Activated naive CD4-positive, alpha-beta T cell (primary cell): Measurements from ENCODE around the gene PFKL.

Experiments
- DNase-seq, 4 experiments: peaks; one replicate each; lab custom pipeline; 2025; lab: John Stamatoyannopoulos, UW

PFKL gene

GRCh38 chr21:44312716-44313115, 12.9 kb downstream of the PFKL start:
- no peak for DNase-seq

- DNase-seq: no peak
Observed at GRCh38 chr21:44313451-44313850, 13.6 kb downstream of the PFKL start.

GRCh38 chr21:44314128-44314527, 14.3 kb downstream of the PFKL start:
- no peak for DNase-seq

GRCh38 chr21:44314561-44314960, 14.7 kb downstream of the PFKL start:
- no peak for DNase-seq

GRCh38 chr21:44315691-44316203, 15.9 kb downstream of the PFKL start:
- DNase-seq: no peak

GRCh38 chr21:44316277-44316900, 16.5 kb downstream of the PFKL start:
- no peak for DNase-seq

- no peak for DNase-seq
Observed at GRCh38 chr21:44317241-44317782, 17.5 kb downstream of the PFKL start.

GRCh38 chr21:44317871-44318270, 18.0 kb downstream of the PFKL start:
- DNase-seq: no peak

- DNase-seq: no peak
Observed at GRCh38 chr21:44318489-44319285, 18.8 kb downstream of the PFKL start.

GRCh38 chr21:44319407-44320065, 19.7 kb downstream of the PFKL start:
- DNase-seq: no peak

GRCh38 chr21:44320847-44321246, 21.0 kb downstream of the PFKL start:
- no peak for DNase-seq

GRCh38 chr21:44321846-44322450, 22.1 kb downstream of the PFKL start:
- DNase-seq: no peak

GRCh38 chr21:44322621-44323325, 22.9 kb downstream of the PFKL start:
- DNase-seq: no peak

GRCh38 chr21:44323591-44323990, 23.7 kb downstream of the PFKL start:
- no peak for DNase-seq

- DNase-seq: no peak
Observed at GRCh38 chr21:44324106-44324853, 24.4 kb downstream of the PFKL start.

- no peak for DNase-seq
Observed at GRCh38 chr21:44324854-44325107, 24.9 kb downstream of the PFKL start.

GRCh38 chr21:44325386-44326271, 25.8 kb downstream of the PFKL start:
- no peak for DNase-seq

GRCh38 chr21:44326272-44326647, 26.4 kb downstream of the PFKL start:
- no peak for DNase-seq

- no peak for DNase-seq
Observed at GRCh38 chr21:44326716-44327602, 27.1 kb downstream of the PFKL start.
